Upper lobe of left lung (tissue), 6 donors: ENCODE data around the gene HELT. TPM values are rescaled to one million over a fixed set of nuclear protein-coding genes. Genes with fewer than 3 reads are reported as not detected.
A peak's percentile ranks its signal among the peaks of the same experiment; 100 is the strongest.

Source experiments
- ATAC-seq, 2 donors: fragments of 200-7000 bp; cut with Tn5 transposase; one replicate each; pipeline ENCODE4 v1.9.1; 2022; ENCODE audit warnings: mild to moderate bottlenecking in 2 of 2, moderate library complexity in 2 of 2; ENCODE audit not compliant: low FRiP score in 2 of 2
- DNase-seq, 2 donors: peaks; one replicate each; pipeline ENCODE4 v3.0.0-alpha.2; 2019 to 2020
- H3K27ac ChIP-seq, 4 donors: fragments of 200-600 bp; sonication (generic); one replicate each; pipeline ENCODE4 v1.5.1; 2016 to 2019
- H3K27me3 ChIP-seq, 4 donors: fragments of 200-600 bp; sonication (generic); one replicate each; pipeline ENCODE4 v1.5.1; 2017 to 2019
- H3K36me3 ChIP-seq, 4 donors: fragments of 200-600 bp; sonication (generic); one replicate each; pipeline ENCODE4 v1.5.1; 2016 to 2019
- H3K4me1 ChIP-seq, 4 donors: fragments of 200-600 bp; sonication (generic); one replicate each; pipeline ENCODE4 v1.5.1; 2018 to 2019
- H3K4me3 ChIP-seq, 4 donors: fragments of 200-600 bp; sonication (generic); one replicate each; pipeline ENCODE4 v1.5.1; 2017 to 2019; ENCODE audit warnings: mild to moderate bottlenecking in 2 of 4, moderate library complexity in 1 of 4
- H3K9me3 ChIP-seq, 4 donors: fragments of 200-600 bp; sonication (generic); one replicate each; pipeline ENCODE4 v1.5.1; 2018 to 2019
- EP300 ChIP-seq, 4 donors: sonication (generic); formaldehyde crosslinking; IDR thresholded peaks; one replicate each; pipeline ENCODE4 v1.5.1; 2017; ENCODE audit warnings: antibody characterized with exemption in 4 of 4, control low read depth in 2 of 4
- POLR2A ChIP-seq, 4 donors: fragments of 450-650 bp; IDR thresholded peaks; one replicate each; pipeline ENCODE4 v1.5.1; 2016 to 2017; ENCODE audit warnings: antibody characterized with exemption in 4 of 4, mild to moderate bottlenecking in 2 of 4
- POLR2AphosphoS5 ChIP-seq, 2 donors: sonication (generic); formaldehyde crosslinking; IDR thresholded peaks; one replicate each; pipeline ENCODE4 v1.5.1; 2017; ENCODE audit warnings: antibody characterized with exemption in 2 of 2
- whole genome bisulfite sequencing, 2 donors: methylation state at CpG; one replicate each; pipeline ENCODE4 v1.1.5; 2017 to 2018; 5-methylcytosine and 5-hydroxymethylcytosine counted together
- total RNA-seq, 6 donors: library from RNA; depleted of rRNA in 4 of 6; stranded (reverse); fragments of >200 nt in 4 of 6; gene quantifications; one replicate each; pipeline versions ENCODE4 v1.1.0 to v1.2.1, GENCODE V29; 2016 to 2021
- TF ChIP-seq, protein P1 (sequence below), 6 experiments: fragments of 450-650 bp in 4 of 6; fragments of 200-600 bp in 2 of 6; sonication (generic) in 2 of 6; IDR thresholded peaks; one replicate each; pipeline ENCODE4 v1.5.1; 2016 to 2019; ENCODE audit warnings: antibody characterized with exemption in 6 of 6
- donor health status: DM: no; HTN: no; CAD: no; lungs with moderate emphysema.
- donor health status: DM: no; HTN: yes; CAD: no; lungs with severe emphysema.

Gene HELT
- total RNA-seq, 6 donors from 2014 or later, result 1.3 to 1.6 TPM; not detected in 4

DNA sequence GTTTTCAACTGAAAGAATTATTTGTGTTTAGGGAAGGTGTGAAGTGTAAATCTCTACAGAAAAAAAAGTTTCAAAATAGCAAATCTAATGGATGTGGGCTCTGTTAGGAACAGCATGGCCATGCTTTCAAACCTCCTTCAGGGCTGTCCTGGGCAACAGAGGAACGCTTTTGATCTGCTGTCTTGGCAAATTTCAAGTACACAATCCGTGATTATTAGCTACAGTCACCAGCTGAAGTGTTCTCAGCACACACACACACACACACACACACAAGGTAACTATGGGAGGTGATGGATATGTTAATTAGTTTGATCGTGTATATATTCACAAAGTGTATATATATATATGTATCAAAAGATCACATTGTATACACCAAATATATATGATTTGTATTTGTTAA lies 40.5 kb upstream of the HELT start:
- no peak for TF ChIP-seq POLR2A (IDR thresholded peaks at IDR 0.05)
- TF ChIP-seq EP300 (IDR thresholded peaks at IDR 0.05), result no peak
- TF ChIP-seq POLR2AphosphoS5 (IDR thresholded peaks at IDR 0.05), result no peak
- TF ChIP-seq, protein P1, sequence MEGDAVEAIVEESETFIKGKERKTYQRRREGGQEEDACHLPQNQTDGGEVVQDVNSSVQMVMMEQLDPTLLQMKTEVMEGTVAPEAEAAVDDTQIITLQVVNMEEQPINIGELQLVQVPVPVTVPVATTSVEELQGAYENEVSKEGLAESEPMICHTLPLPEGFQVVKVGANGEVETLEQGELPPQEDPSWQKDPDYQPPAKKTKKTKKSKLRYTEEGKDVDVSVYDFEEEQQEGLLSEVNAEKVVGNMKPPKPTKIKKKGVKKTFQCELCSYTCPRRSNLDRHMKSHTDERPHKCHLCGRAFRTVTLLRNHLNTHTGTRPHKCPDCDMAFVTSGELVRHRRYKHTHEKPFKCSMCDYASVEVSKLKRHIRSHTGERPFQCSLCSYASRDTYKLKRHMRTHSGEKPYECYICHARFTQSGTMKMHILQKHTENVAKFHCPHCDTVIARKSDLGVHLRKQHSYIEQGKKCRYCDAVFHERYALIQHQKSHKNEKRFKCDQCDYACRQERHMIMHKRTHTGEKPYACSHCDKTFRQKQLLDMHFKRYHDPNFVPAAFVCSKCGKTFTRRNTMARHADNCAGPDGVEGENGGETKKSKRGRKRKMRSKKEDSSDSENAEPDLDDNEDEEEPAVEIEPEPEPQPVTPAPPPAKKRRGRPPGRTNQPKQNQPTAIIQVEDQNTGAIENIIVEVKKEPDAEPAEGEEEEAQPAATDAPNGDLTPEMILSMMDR (IDR thresholded peaks at IDR 0.05), result no peak
- H3K4me3 ChIP-seq, result no peak overlapping the region
- H3K9me3 ChIP-seq, result no peaks in the 10 kb centered on the region
- DNase-seq, result no peak
- peaks cover 0 to 7% (median 1%) of the 10 kb centered on the region in 4 donors for H3K4me1 ChIP-seq
- 59 to 60% methylated on average over 3 of the region's 3 CpGs for WGBS, 2 donors
- H3K27me3 ChIP-seq, result no peaks in the 10 kb centered on the region
- H3K27ac ChIP-seq, result no peak overlapping the region
- ATAC-seq, result peak in 1 of 2 donors; percentile 37
- no peaks in the 10 kb centered on the region for H3K36me3 ChIP-seq

DNA sequence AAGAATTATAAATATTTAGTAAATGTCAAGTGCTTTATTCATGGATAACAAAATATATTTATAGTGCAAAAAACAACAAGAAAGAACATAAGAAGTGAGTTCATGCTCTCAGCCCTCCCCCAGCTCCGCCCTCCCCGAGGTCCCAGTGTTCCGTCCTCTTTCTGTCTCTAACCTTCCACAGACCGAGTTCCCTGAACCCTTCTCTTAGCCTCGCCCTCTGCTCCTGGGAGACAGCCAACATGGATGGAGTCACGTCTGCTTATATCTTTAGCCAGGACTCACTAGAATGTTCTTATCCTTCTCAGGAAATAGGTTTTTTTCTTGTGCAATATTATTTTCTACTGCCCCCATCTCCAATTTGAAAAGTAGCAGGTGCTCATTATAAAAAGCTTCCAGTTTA lies 40.1 kb upstream of the HELT start:
- Histone ChIP-seq H3K4me3 (no peak overlapping the region), H3K27ac (no peak overlapping the region), H3K4me1 (peaks cover 0 to 7% (median 2%) of the 10 kb centered on the region in 4 donors), H3K9me3 (no peaks in the 10 kb centered on the region), H3K27me3 (no peaks in the 10 kb centered on the region), H3K36me3 (no peaks in the 10 kb centered on the region)
- 32 to 39% methylated on average over 6 of the region's 6 CpGs for WGBS, 2 donors
- peak in 1 of 2 donors; percentile 88 for ATAC-seq
- peak in 1 of 2 donors; percentile 55 for DNase-seq
- TF ChIP-seq, protein P1 (IDR thresholded peaks at IDR 0.05), result no peak
- TF ChIP-seq EP300 (IDR thresholded peaks at IDR 0.05), result no peak
- TF ChIP-seq POLR2A (IDR thresholded peaks at IDR 0.05), result no peak
- no peak for TF ChIP-seq POLR2AphosphoS5 (IDR thresholded peaks at IDR 0.05)

DNA sequence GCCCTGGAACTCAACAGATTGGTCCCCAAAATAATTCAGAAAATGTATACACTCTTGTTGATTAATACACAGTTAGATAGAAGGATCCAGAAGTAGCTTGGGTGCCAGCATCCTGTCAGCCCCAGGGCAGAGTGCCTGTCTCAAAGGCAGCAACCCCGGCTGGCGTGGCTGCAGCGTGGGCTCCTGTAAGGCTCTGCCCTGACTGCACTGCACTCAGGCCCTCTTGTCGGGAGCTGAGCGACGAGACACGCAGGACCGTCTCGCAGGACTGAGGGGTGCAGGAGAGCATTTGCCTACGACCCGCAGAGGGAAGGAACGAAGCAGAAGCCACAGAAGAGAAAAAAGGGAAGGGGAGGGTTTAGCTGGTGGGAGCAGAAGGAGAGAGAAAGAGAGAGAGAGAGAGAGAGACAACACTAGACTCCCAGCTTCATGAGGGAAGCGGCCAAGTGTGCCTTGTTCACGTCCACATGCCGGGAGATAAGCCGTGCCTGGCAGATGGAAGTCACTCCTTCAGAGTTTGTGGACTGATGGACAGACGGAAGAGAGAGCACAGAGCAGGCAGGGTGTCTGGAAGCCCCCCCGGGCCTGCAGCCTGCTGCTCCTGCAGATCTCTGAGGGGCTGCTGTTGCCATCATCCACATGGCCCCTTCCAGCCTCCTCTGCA lies 38.7 kb upstream of the HELT start:
- H3K27ac ChIP-seq, result no peak overlapping the region
- no peak overlapping the region for H3K4me3 ChIP-seq
- no peaks in the 10 kb centered on the region for H3K27me3 ChIP-seq
- H3K36me3 ChIP-seq, result no peaks in the 10 kb centered on the region
- H3K4me1 ChIP-seq, result peaks cover 7 to 14% (median 9%) of the 10 kb centered on the region in 4 donors
- no peak for ATAC-seq
- no peaks in the 10 kb centered on the region for H3K9me3 ChIP-seq
- TF ChIP-seq EP300 (IDR thresholded peaks at IDR 0.05), result no peak
- TF ChIP-seq POLR2AphosphoS5 (IDR thresholded peaks at IDR 0.05), result no peak
- DNase-seq, result peak in 1 of 2 donors; percentile 51
- WGBS, 2 donors, result 68 to 74% methylated on average over 17 to 18 of the region's 18 CpGs

DNA sequence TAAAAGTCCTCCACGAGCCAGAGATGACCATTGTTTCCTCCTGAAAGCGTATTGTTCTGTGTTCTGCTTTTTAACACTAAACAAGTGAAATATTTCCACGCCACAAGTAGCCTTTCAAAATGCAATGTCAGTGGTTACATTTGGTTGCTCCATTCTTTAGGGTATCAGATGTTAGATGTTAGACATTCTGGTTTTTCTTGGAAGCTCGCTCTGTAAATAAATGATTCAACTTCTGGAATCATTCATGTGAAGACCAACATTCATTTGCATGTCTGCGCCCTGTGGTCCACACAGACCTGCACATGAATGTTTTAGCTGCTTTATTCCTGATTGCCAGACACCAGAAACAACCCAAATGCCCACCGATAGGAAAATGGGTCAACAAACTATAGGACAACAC lies 38.0 kb upstream of the HELT start:
- no peak overlapping the region for H3K27ac ChIP-seq
- peaks cover 7 to 14% (median 9%) of the 10 kb centered on the region in 4 donors for H3K4me1 ChIP-seq
- TF ChIP-seq, protein P1 (IDR thresholded peaks at IDR 0.05), result no peak
- TF ChIP-seq POLR2AphosphoS5 (IDR thresholded peaks at IDR 0.05) (no peak), POLR2A (IDR thresholded peaks at IDR 0.05) (no peak), EP300 (IDR thresholded peaks at IDR 0.05) (no peak)
- no peaks in the 10 kb centered on the region for H3K36me3 ChIP-seq
- no peak overlapping the region for H3K4me3 ChIP-seq
- no peaks in the 10 kb centered on the region for H3K9me3 ChIP-seq
- ATAC-seq (no peak), DNase-seq (no peak)
- H3K27me3 ChIP-seq, result no peaks in the 10 kb centered on the region
- 80 to 90% methylated on average over 6 of the region's 6 CpGs for WGBS, 2 donors

DNA sequence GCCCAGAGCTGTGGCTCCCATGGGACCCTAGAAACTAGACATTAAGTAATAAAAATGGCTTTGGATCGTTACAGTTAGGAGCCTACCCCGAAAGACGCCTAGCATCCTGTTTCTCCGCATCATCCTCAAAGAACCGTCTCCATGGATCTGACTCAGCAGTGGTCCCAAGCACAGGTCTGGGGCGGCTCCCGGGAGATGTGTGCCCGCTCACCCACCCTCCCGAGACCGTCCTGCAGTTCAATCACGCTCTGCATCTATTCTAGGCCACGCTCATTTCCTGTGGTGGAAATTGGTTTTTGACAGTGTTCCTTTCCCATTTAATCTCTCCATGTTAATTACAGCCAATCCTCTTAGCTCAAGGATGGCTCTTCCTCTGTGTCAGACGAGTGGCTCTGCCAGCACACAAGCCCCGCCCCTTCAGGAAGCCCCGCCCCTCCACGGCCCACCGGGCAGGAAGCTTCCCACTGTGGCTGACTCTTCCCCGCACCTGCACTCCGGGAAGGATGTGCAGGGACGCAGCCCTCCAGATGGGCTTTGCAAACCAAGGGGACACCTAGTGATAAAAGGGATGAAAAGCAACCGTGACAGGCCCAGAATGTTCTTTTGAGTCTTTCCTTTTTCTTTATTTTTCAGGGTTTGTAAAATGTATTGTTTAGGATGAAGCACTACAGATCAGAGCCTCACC lies 34.5 kb upstream of the HELT start:
- TF ChIP-seq, protein P1 (IDR thresholded peaks at IDR 0.05), result peak in 1 of 6 experiments; percentile 7
- TF ChIP-seq POLR2AphosphoS5 (IDR thresholded peaks at IDR 0.05), result no peak
- Histone ChIP-seq H3K27ac (no peak overlapping the region), H3K36me3 (no peaks in the 10 kb centered on the region), H3K9me3 (no peaks in the 10 kb centered on the region), H3K27me3 (no peaks in the 10 kb centered on the region), H3K4me1 (peaks cover 6 to 9% (median 7%) of the 10 kb centered on the region in 4 donors), H3K4me3 (no peak overlapping the region)
- peak; percentile 37 to 91 for DNase-seq
- peak; percentile 24 to 79 for ATAC-seq
- 36 to 46% methylated on average over 18 to 21 of the region's 21 CpGs for WGBS, 2 donors
